HG02938 (cell line): Measurements from ENCODE around the gene GPR158.

ENCODE experiments used
- ATAC-seq: cut with Tn5 transposase; IDR thresholded peaks from one replicate; pipeline ENCODE4 v1.9.1; 2021; ENCODE audit warnings: mild to moderate bottlenecking, moderate library complexity; ENCODE audit not compliant: unreplicated experiment

GPR158 gene

GRCh38 chr10:25388188-25388861, 213.5 kb downstream of the GPR158 start:
- no peak for ATAC-seq

DNA sequence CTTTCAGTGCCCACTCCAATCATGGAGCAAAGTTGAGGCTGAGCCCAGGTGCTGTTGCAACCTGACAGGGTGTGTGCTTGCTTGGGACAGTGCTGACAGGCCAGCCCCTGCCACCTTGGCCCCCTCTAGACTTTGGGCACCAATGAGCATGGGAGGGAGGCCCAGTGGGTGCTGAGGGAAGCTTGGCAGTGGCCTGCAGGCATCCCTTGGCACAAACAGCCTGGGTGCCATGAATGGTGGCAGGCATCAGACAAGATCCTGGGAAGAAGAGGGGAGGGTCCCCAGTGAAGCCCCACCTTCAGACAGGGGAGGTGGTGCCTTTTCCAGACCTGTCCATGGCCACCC, 214.0 kb downstream of the GPR158 start:
- no peak for ATAC-seq

GRCh38 chr10:25390733-25391132, 215.9 kb downstream of the GPR158 start:
- ATAC-seq = no peak

GRCh38 chr10:25392132-25392531, 217.3 kb downstream of the GPR158 start:
- ATAC-seq = no peak

GRCh38 chr10:25393621-25394020, 218.8 kb downstream of the GPR158 start:
- ATAC-seq = no peak

- no peak for ATAC-seq
Measured at GRCh38 chr10:25398680-25399079, 223.9 kb downstream of the GPR158 start.

- no peak for ATAC-seq
Measured at GRCh38 chr10:25405871-25406270, 231.1 kb downstream of the GPR158 start.

- ATAC-seq = no peak
Measured at GRCh38 chr10:25417611-25418010, 242.8 kb downstream of the GPR158 start.

- no peak for ATAC-seq
Measured at GRCh38 chr10:25425776-25426175, 251.0 kb downstream of the GPR158 start.

DNA sequence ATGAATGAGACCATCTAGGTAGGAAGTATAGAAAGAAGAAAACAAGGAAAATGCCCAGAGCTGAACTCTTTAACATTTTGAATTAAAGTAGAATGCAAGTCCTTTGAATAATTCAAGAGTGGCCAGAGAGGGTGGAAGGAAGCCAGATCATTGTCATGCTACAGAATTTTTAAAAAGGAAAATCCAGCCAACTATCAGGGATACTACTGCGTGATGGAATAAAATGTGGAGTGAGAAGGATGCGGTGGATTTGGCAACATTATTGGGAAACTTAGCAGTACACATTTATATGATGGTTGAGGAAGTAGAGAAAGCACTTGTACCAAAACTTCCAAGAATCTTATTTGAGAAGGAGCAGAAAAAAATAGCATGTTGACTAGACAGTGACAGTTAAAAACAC, 261.6 kb downstream of the GPR158 start:
- no peak for ATAC-seq

- ATAC-seq = no peak
Measured at GRCh38 chr10:25441270-25441669, 266.5 kb downstream of the GPR158 start.

GRCh38 chr10:25444266-25444665, 269.5 kb downstream of the GPR158 start:
- no peak for ATAC-seq

DNA sequence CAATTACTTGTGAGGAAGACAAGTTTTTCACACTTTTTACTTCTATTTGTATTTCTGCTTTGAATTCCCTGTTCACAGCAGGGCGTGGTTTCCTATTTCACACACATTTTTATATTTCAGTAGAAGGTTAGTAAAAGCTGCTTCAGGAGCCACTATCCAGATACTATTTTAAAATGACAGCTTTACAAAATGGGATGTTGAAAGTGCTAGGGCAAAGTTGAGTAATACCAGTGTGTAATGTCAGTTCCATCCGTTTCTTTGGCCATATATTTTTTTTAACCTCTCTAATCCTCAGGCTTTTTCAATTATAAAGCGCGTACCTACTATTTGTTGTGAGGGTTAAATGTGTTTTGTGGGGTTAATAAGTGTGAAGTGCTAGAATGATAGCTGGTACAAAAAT, 276.6 kb downstream of the GPR158 start:
- no peak for ATAC-seq

DNA sequence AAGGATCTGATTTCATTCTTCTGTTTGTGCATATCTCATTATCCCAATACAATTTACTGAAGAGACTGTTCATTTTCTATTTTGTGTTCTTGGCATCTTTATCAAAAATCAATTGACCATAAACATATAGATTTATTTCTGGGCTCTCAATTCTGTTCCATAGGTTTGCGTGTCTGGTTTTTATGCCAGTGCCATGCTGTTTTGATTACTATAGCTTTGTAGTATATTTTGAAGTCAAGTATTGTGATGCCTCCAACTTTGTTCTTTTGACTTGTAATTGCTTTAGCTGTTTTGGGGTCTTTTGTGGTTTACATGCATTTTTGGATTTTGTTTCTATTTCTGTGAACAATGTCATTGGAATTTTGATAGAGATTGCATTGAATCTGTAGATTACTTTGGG, 278.8 kb downstream of the GPR158 start:
- ATAC-seq = no peak

GRCh38 chr10:25455980-25456567, 281.3 kb downstream of the GPR158 start:
- no peak for ATAC-seq

GRCh38 chr10:25457552-25457951, 282.8 kb downstream of the GPR158 start:
- no peak for ATAC-seq

GRCh38 chr10:25465582-25466372, 291.0 kb downstream of the GPR158 start:
- no peak for ATAC-seq

- no peak for ATAC-seq
Measured at GRCh38 chr10:25467881-25468280, 293.1 kb downstream of the GPR158 start.

GRCh38 chr10:25481467-25481866, 306.7 kb downstream of the GPR158 start:
- ATAC-seq = no peak

DNA sequence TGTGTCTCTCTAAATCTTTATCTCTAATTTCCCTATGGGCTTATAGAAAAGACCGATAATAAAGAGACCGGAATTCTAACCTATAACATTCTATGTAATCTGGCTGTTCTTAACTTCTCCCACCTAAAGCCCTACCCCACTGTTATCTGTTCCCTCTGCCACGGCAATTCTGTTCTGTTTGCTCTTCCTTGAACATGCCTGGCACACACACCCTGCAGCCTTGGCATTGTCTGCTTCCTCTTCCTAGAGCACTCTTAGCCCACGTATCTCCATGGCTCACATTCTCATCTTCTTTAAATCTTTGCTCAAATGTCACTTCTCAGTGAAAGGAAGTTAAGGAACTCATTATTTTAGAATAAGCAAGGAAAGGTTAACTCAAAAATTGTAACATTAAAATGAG, 309.2 kb downstream of the GPR158 start:
- no peak for ATAC-seq

DNA sequence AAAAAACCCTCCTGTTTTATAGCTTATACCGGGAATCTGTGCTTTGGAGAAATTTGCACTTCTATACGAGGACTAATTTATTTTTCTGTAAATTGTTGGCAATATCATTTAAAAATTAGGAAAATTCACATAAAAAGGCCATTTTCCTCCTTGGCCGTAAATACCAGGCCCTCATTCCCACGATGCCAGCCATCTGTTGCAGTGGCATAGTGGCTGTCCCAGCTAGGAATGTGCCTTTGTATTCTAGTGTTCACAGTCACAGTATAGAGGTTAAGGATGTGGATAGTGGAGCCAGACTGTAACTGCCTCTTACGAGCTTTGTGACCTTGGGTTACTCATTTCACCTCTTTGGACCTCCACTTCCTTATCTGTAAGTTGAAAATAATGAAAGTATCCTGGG, 312.5 kb downstream of the GPR158 start:
- ATAC-seq = no peak

DNA sequence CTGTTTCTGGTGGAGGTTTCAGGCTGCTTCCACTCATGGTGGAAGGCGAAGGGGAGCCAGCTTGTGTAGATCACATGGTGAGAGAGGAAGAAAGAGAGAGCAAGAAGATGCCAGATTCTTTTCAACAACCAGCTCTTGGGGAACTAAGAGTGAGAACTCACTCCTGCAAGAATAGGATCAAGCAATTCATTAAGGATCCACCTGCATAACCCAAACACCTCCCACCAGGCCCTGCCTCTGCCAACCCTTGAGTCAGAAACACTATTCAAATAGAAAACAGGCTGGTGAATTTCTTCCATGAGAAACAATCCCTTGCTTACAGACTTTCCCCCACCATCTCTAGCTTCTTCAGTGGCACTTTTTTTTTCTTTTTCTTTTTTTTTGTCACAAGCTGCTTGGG, 317.2 kb downstream of the GPR158 start:
- ATAC-seq = no peak
